Measurements from ENCODE around the gene ESAM.

The ESAM gene

GRCh38 chr11:124737638-124738305 lies 24.3 kb downstream of the ESAM start:
- DNase-seq (ENCODE audit: low read depth in 2 of 3, low spot score in 2 of 3), result no peak

GRCh38 chr11:124736736-124737135 lies 25.4 kb downstream of the ESAM start:
- no peak for DNase-seq (ENCODE audit: low read depth in 2 of 3, low spot score in 2 of 3)

GRCh38 chr11:124732230-124732629 lies 29.9 kb downstream of the ESAM start:
- DNase-seq (ENCODE audit: low read depth in 2 of 3, low spot score in 2 of 3), result no peak

GRCh38 chr11:124729571-124729970 lies 32.5 kb downstream of the ESAM start:
- DNase-seq (ENCODE audit: low read depth in 2 of 3, low spot score in 2 of 3), result no peak

GRCh38 chr11:124728134-124728533 lies 34.0 kb downstream of the ESAM start:
- no peak for DNase-seq (ENCODE audit: low read depth in 2 of 3, low spot score in 2 of 3)

GRCh38 chr11:124727474-124727873 lies 34.6 kb downstream of the ESAM start:
- no peak for DNase-seq (ENCODE audit: low read depth in 2 of 3, low spot score in 2 of 3)

GRCh38 chr11:124725719-124726105 lies 36.4 kb downstream of the ESAM start:
- DNase-seq (ENCODE audit: low read depth in 2 of 3, low spot score in 2 of 3), result no peak

GRCh38 chr11:124724979-124725718 lies 36.9 kb downstream of the ESAM start:
- no peak for DNase-seq (ENCODE audit: low read depth in 2 of 3, low spot score in 2 of 3)

- DNase-seq (ENCODE audit: low read depth in 2 of 3, low spot score in 2 of 3), result no peak
Measured at GRCh38 chr11:124722176-124722575, 39.9 kb downstream of the ESAM start.

GRCh38 chr11:124719534-124719933 lies 42.6 kb downstream of the ESAM start:
- DNase-seq (ENCODE audit: low read depth in 2 of 3, low spot score in 2 of 3), result no peak

- DNase-seq (ENCODE audit: low read depth in 2 of 3, low spot score in 2 of 3), result no peak
Measured at GRCh38 chr11:124718801-124719200, 43.3 kb downstream of the ESAM start.

- DNase-seq (ENCODE audit: low read depth in 2 of 3, low spot score in 2 of 3), result no peak
Measured at GRCh38 chr11:124717786-124718651, 44.1 kb downstream of the ESAM start.

GRCh38 chr11:124717421-124717785 lies 44.7 kb downstream of the ESAM start:
- DNase-seq (ENCODE audit: low read depth in 2 of 3, low spot score in 2 of 3), result no peak

- DNase-seq (ENCODE audit: low read depth in 2 of 3, low spot score in 2 of 3), result no peak
Measured at GRCh38 chr11:124716591-124716990, 45.5 kb downstream of the ESAM start.

GRCh38 chr11:124712392-124712791 lies 49.7 kb downstream of the ESAM start:
- no peak for DNase-seq (ENCODE audit: low read depth in 2 of 3, low spot score in 2 of 3)

- no peak for DNase-seq (ENCODE audit: low read depth in 2 of 3, low spot score in 2 of 3)
Measured at GRCh38 chr11:124707829-124708228, 54.3 kb downstream of the ESAM start.

Measured in activated CD8-positive, alpha-beta memory T cell treated with anti-CD3 and anti-CD28 coated beads for 48 hours (primary cell).